H1 (cell line): ENCODE data around the gene LLGL1. TPM values are rescaled to one million over a fixed set of nuclear protein-coding genes. Genes with fewer than 3 reads are reported as not detected.

Experiments used
- ASH2L ChIP-seq: fragments of 200-600, 300-600 bp; sonication (generic); IDR thresholded peaks from one replicate; pipeline ENCODE4 v1.7.1; 2017; ENCODE audit warnings: low read length
- CHD2 ChIP-seq: IDR thresholded peaks from 2 replicates; pipeline ENCODE4 v1.6.1; 2012; ENCODE audit warnings: low read length, improper control_type of control experiment
- EP300 ChIP-seq, 2 experiments: IDR thresholded peaks; 1 replicate in 1 of 2; 2 replicates in 1 of 2; pipeline ENCODE4 v1.6.1; 2011 to 2012; ENCODE audit warnings: low read depth in 2 of 2, low read length in 2 of 2, mild to moderate bottlenecking in 2 of 2, borderline replicate concordance in 1 of 2, inconsistent platforms in 1 of 2, moderate library complexity in 1 of 2
- FOSL1 ChIP-seq: IDR thresholded peaks from 2 replicates; pipeline ENCODE4 v1.6.1; 2011; ENCODE audit warnings: mild to moderate bottlenecking, low read depth, low read length, moderate library complexity; ENCODE audit not compliant: insufficient read depth
- JUND ChIP-seq: IDR thresholded peaks from 2 replicates; pipeline ENCODE4 v1.6.1; 2011; ENCODE audit warnings: mild to moderate bottlenecking, improper control_type of control experiment, low read length
- PHF8 ChIP-seq: fragments of 200-600 bp; sonication (generic); conservative IDR thresholded peaks from 2 replicates; pipeline ENCODE4 v1.7.1; 2012; ENCODE audit warnings: low read depth, mild to moderate bottlenecking, inconsistent platforms, low read length, moderate library complexity
- POLR2A ChIP-seq, 2 experiments: IDR thresholded peaks; 1 replicate in 1 of 2; 2 replicates in 1 of 2; pipeline ENCODE4 v1.6.1; 2011; ENCODE audit warnings: low read depth in 2 of 2, low read length in 2 of 2, mild to moderate bottlenecking in 2 of 2; ENCODE audit errors: control extremely low read depth in 1 of 2
- RAD21 ChIP-seq, 2 experiments: IDR thresholded peaks in 1 of 2; conservative IDR thresholded peaks in 1 of 2; 2 replicates each; pipeline ENCODE4 v1.6.1; 2011; ENCODE audit warnings: low read depth in 2 of 2, low read length in 2 of 2, improper control_type of control experiment in 1 of 2, inconsistent platforms in 1 of 2, mild to moderate bottlenecking in 1 of 2, moderate library complexity in 1 of 2
- RBBP5 ChIP-seq: IDR thresholded peaks from 2 replicates; pipeline ENCODE4 v1.7.1; 2012; ENCODE audit warnings: low read depth, mild to moderate bottlenecking, inconsistent platforms, low read length, moderate library complexity, borderline replicate concordance
- RFX5 ChIP-seq: IDR thresholded peaks from 2 replicates; pipeline ENCODE4 v1.6.1; 2011; ENCODE audit warnings: low read depth, low read length, improper control_type of control experiment, borderline replicate concordance
- RXRA ChIP-seq: IDR thresholded peaks from 2 replicates; pipeline ENCODE4 v1.6.1; 2011; ENCODE audit warnings: low read depth, mild to moderate bottlenecking, low read length, moderate library complexity; ENCODE audit not compliant: insufficient read depth
- SAP30 ChIP-seq: fragments of 300-600 bp; sonication (generic); IDR thresholded peaks from 2 replicates; pipeline ENCODE4 v1.7.1; 2012; ENCODE audit warnings: low read length, moderate library complexity, mild to moderate bottlenecking, inconsistent platforms; ENCODE audit not compliant: insufficient read depth, insufficient replicate concordance
- SIN3A ChIP-seq, 2 experiments: IDR thresholded peaks in 1 of 2; conservative IDR thresholded peaks in 1 of 2; 2 replicates each; pipeline ENCODE4 v1.6.1; 2011 to 2012; ENCODE audit warnings: low read length in 2 of 2, improper control_type of control experiment in 1 of 2, low read depth in 1 of 2, mild to moderate bottlenecking in 1 of 2
- SIRT6 ChIP-seq: IDR thresholded peaks from one replicate; pipeline ENCODE4 v1.7.1; 2012; ENCODE audit warnings: low read length, inconsistent platforms
- SIX5 ChIP-seq: IDR thresholded peaks from 2 replicates; pipeline ENCODE4 v1.6.1; 2011; ENCODE audit warnings: mild to moderate bottlenecking, low read depth, low read length
- SP2 ChIP-seq: IDR thresholded peaks from 2 replicates; pipeline ENCODE4 v1.6.1; 2012; ENCODE audit warnings: mild to moderate bottlenecking, low read length, inconsistent platforms
- SP4 ChIP-seq: IDR thresholded peaks from 2 replicates; pipeline ENCODE4 v1.6.1; 2012; ENCODE audit warnings: low read length, inconsistent platforms
- TAF7 ChIP-seq: optimal IDR thresholded peaks from 2 replicates; pipeline ENCODE3; 2011; ENCODE audit warnings: low read depth, mild to moderate bottlenecking, inconsistent platforms, low read length, moderate library complexity, borderline replicate concordance
- TBP ChIP-seq: IDR thresholded peaks from 2 replicates; pipeline ENCODE4 v1.6.1; 2011; ENCODE audit warnings: low read depth, low read length, improper control_type of control experiment
- TCF12 ChIP-seq: IDR thresholded peaks from 2 replicates; pipeline ENCODE4 v1.6.1; 2011; ENCODE audit warnings: low read depth, mild to moderate bottlenecking, low read length
- polyA plus RNA-seq, 7 experiments: library from polyadenylated mRNA; depleted of rRNA in 3 of 7; stranded (reverse) in 5 of 7; unstranded in 2 of 7; fragments of >200 nt in 5 of 7; fragments of 200-250 nt in 2 of 7; gene quantifications; 1 replicate in 5 of 7; 2 replicates in 1 of 7; 4 replicates in 1 of 7; pipeline versions ENCODE4 v1.2.1 to v1.2.3, GENCODE V29; 2011 to 2013; ENCODE audit warnings: missing spikeins in 2 of 7, mixed read lengths in 2 of 7
- total RNA-seq: library from RNA; stranded (reverse); fragmentation: NEBNext Ultra II Directional; extraction: Animal tissue kit (Norgen Biotek cat#: 25700); gene quantifications from 2 replicates; pipeline ENCODE4 v1.2.1, GENCODE V29; 2021
- TF ChIP-seq, protein P1 (sequence below): IDR thresholded peaks from 2 replicates; pipeline ENCODE4 v1.6.1; 2011; ENCODE audit warnings: low read length, improper control_type of control experiment
- TF ChIP-seq, protein P2 (sequence below): IDR thresholded peaks from 2 replicates; pipeline ENCODE4 v1.6.1; 2012; ENCODE audit warnings: inconsistent platforms
- TF ChIP-seq, protein P3 (sequence below): IDR thresholded peaks from 2 replicates; pipeline ENCODE4 v1.6.1; 2012; ENCODE audit warnings: inconsistent platforms

Gene LLGL1
- total and polyA plus RNA-seq, 2 of the 8 experiments (the other 6 are each of a cell fraction or from before 2014, with no cell fraction given) = 71.3 to 107 TPM

DNA sequence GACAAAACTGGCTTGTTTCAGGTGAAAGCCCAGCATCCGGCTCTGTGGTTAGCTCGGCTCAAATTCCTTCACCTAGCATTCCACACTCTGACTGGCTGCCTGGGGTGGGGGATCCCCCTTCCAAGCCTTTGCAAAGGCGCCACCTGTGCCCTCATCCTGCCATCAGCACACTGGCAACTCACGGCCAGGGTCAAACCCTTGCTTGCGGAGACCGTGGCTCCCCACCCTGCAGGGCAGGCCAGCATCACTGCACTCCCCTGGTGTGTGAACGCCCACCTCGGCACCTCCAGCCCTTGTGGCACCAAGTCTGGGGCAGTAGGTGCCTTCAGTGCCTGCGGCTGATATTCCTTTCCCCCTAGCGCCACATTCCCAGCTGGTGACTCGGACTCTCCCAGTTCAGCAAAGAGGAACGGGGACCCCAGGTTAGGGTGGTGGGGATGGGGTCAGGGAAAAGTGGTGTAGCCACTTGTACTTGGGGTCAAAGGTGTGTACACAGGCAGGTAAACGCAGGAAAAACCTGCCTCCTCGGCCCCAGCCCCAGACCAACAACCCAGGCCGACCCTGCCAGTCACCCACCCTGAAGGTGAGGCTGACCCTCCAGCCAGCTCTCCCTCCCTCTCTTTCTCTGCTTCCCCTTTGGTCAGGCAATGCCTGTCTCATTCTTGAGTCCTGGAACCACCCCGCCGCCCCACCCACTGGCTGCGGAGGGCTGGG, 32.0 kb downstream of the LLGL1 start (continued):
- TF ChIP-seq, protein P1, sequence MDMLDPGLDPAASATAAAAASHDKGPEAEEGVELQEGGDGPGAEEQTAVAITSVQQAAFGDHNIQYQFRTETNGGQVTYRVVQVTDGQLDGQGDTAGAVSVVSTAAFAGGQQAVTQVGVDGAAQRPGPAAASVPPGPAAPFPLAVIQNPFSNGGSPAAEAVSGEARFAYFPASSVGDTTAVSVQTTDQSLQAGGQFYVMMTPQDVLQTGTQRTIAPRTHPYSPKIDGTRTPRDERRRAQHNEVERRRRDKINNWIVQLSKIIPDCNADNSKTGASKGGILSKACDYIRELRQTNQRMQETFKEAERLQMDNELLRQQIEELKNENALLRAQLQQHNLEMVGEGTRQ = no peak
- TF ChIP-seq FOSL1 = no peak
- no peak for TF ChIP-seq SIX5
- TF ChIP-seq RAD21 (IDR thresholded peaks at IDR 0.05 in 1 of 2, conservative IDR thresholded peaks at IDR 0.05 in 1 of 2; ENCODE audit: low read depth in 2 of 2, low read length in 2 of 2) = no peak
- TF ChIP-seq, protein P2, sequence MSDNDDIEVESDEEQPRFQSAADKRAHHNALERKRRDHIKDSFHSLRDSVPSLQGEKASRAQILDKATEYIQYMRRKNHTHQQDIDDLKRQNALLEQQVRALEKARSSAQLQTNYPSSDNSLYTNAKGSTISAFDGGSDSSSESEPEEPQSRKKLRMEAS = no peak
- TF ChIP-seq SIRT6 = no peak
- no peak for TF ChIP-seq SP2
- no peak for TF ChIP-seq JUND
- TF ChIP-seq POLR2A (IDR thresholded peaks at IDR 0.05; ENCODE audit: control extremely low read depth in 1 of 2, low read depth in 2 of 2, low read length in 2 of 2) = peak in 1 of 2 experiments; percentile 40; a peak in 1 of 3 replicates
- TF ChIP-seq PHF8 = no peak
- no peak for TF ChIP-seq EP300 (IDR thresholded peaks at IDR 0.05; ENCODE audit: borderline replicate concordance in 1 of 2, low read depth in 2 of 2, low read length in 2 of 2)
- TF ChIP-seq TBP = no peak
- TF ChIP-seq, protein P3, sequence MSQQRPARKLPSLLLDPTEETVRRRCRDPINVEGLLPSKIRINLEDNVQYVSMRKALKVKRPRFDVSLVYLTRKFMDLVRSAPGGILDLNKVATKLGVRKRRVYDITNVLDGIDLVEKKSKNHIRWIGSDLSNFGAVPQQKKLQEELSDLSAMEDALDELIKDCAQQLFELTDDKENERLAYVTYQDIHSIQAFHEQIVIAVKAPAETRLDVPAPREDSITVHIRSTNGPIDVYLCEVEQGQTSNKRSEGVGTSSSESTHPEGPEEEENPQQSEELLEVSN = no peak
- TF ChIP-seq RXRA = no peak
- no peak; the same call in 1 of the 2 replicates for TF ChIP-seq RBBP5
- TF ChIP-seq CHD2 = no peak
- no peak for TF ChIP-seq TAF7
- TF ChIP-seq RFX5 = no peak
- TF ChIP-seq SP4 = no peak
- TF ChIP-seq SIN3A (conservative IDR thresholded peaks at IDR 0.05 in 1 of 2, IDR thresholded peaks at IDR 0.05 in 1 of 2; ENCODE audit: low read depth in 1 of 2, low read length in 2 of 2) = 0 out of 4 replicates have a peak, but pooled peaks of 1 of the 2 experiments have one; percentile 43
- no peak for TF ChIP-seq ASH2L
- TF ChIP-seq SAP30 = no peak
- no peak for TF ChIP-seq TCF12
